GM23338 (cell line): ENCODE results near the gene PPIP5K1. TPM values are rescaled to one million over a fixed set of nuclear protein-coding genes. Genes with fewer than 3 reads are reported as not detected.

Experiments used
- ATAC-seq: fragments of 200-7000 bp; cut with Tn5 transposase; 3 replicates; pipeline ENCODE4 v1.9.1; 2020
- DNase-seq: peaks from one replicate; pipeline ENCODE4 v3.0.0-alpha.2; 2015; ENCODE audit warnings: low spot score
- H2AFZ ChIP-seq: fragments of 200-600 bp; sonication (generic); 2 replicates; pipeline ENCODE4 v1.8.0; 2016; ENCODE audit warnings: antibody characterized with exemption, mild to moderate bottlenecking, moderate library complexity
- H3F3A ChIP-seq: fragments of 200-600 bp; sonication (generic); replicated peaks from 2 replicates; pipeline ENCODE4 v1.8.0; 2017; ENCODE audit warnings: antibody characterized with exemption, mixed run types, low read depth
- H3K27ac ChIP-seq: fragments of 200-600 bp; sonication (generic); 2 replicates; pipeline ENCODE4 v1.6.1; 2016; ENCODE audit warnings: low read depth
- H3K27me3 ChIP-seq: fragments of 200-600 bp; sonication (generic); 2 replicates; pipeline ENCODE4 v1.8.0; 2016; ENCODE audit warnings: mild to moderate bottlenecking, mixed run types, moderate library complexity; ENCODE audit not compliant: insufficient read depth
- H3K36me3 ChIP-seq: fragments of 200-600 bp; sonication (generic); 2 replicates; pipeline ENCODE4 v1.8.0; 2016; ENCODE audit warnings: mild to moderate bottlenecking; ENCODE audit not compliant: insufficient read depth
- H3K4me1 ChIP-seq: fragments of 200-600 bp; sonication (generic); 2 replicates; pipeline ENCODE4 v1.8.0; 2016; ENCODE audit warnings: mild to moderate bottlenecking, moderate library complexity; ENCODE audit not compliant: insufficient read depth
- H3K4me2 ChIP-seq: fragments of 200-600 bp; sonication (generic); 2 replicates; pipeline ENCODE4 v1.7.1; 2017; ENCODE audit warnings: mixed run types
- H3K4me3 ChIP-seq: fragments of 200-600 bp; sonication (generic); 2 replicates; pipeline ENCODE4 v1.6.1; 2016; ENCODE audit warnings: mixed run types
- H3K79me2 ChIP-seq: fragments of 200-600 bp; sonication (generic); replicated peaks from 2 replicates; pipeline ENCODE4 v1.8.0; 2017; ENCODE audit warnings: mild to moderate bottlenecking; ENCODE audit not compliant: insufficient read depth
- H3K9me2 ChIP-seq: fragments of 200-600 bp; sonication (generic); 2 replicates; pipeline ENCODE4 v1.8.0; 2017; ENCODE audit not compliant: insufficient read depth
- H4K20me1 ChIP-seq: fragments of 200-600 bp; sonication (generic); replicated peaks from 2 replicates; pipeline ENCODE4 v1.8.0; 2017; ENCODE audit warnings: mild to moderate bottlenecking; ENCODE audit not compliant: insufficient read depth
- H3K27ac Mint-ChIP-seq: 2 replicates; pipeline ENCODE4 v1.8.0; 2020; ENCODE audit warnings: inconsistent platforms, mild to moderate bottlenecking, moderate library complexity, mixed read lengths
- H3K27me3 Mint-ChIP-seq: 3 replicates; pipeline ENCODE4 v1.8.0; 2022; ENCODE audit warnings: low read depth, mild to moderate bottlenecking, moderate library complexity, mixed read lengths, inconsistent platforms; ENCODE audit not compliant: insufficient read depth, poor library complexity
- H3K36me3 Mint-ChIP-seq: 3 replicates; pipeline ENCODE4 v1.8.0; 2021; ENCODE audit warnings: low read depth, mild to moderate bottlenecking, inconsistent platforms, moderate library complexity, mixed read lengths
- H3K4me1 Mint-ChIP-seq: 3 replicates; pipeline ENCODE4 v1.8.0; 2020; ENCODE audit warnings: mild to moderate bottlenecking, inconsistent platforms, mixed read lengths
- H3K4me3 Mint-ChIP-seq: 3 replicates; pipeline ENCODE4 v1.8.0; 2021; ENCODE audit warnings: moderate library complexity, mild to moderate bottlenecking, inconsistent platforms, mixed read lengths
- H3K9me3 Mint-ChIP-seq: 3 replicates; pipeline ENCODE4 v1.8.0; 2020; ENCODE audit warnings: moderate library complexity, mild to moderate bottlenecking, inconsistent platforms, mixed read lengths
- ETS1 ChIP-seq: IDR thresholded peaks from 2 replicates; pipeline ENCODE4 v1.6.1; 2016; ENCODE audit warnings: antibody characterized with exemption
- EZH2 ChIP-seq: fragments of 200-600 bp; sonication (generic); IDR thresholded peaks from one replicate; pipeline ENCODE4 v1.8.0; 2017; ENCODE audit warnings: antibody characterized with exemption, mild to moderate bottlenecking, low read depth; ENCODE audit not compliant: unreplicated experiment
- JUNB ChIP-seq: IDR thresholded peaks from one replicate; pipeline ENCODE4 v1.6.1; 2016; ENCODE audit warnings: antibody characterized with exemption; ENCODE audit not compliant: unreplicated experiment
- POLR2AphosphoS5 ChIP-seq: IDR thresholded peaks from 2 replicates; pipeline ENCODE4 v1.6.1; 2016; ENCODE audit warnings: antibody characterized with exemption, low read depth
- STAT1 ChIP-seq: IDR thresholded peaks from one replicate; pipeline ENCODE4 v1.6.1; 2016; ENCODE audit warnings: antibody characterized with exemption; ENCODE audit not compliant: unreplicated experiment
- ZNF114 ChIP-seq: fragments of 250-450 bp; sonication (Bioruptor Pico); IDR thresholded peaks from 2 replicates; pipeline ENCODE4 v1.5.0; 2020; ENCODE audit warnings: mild to moderate bottlenecking, moderate library complexity
- ZNF331 ChIP-seq: fragments of 250-450 bp; sonication (Bioruptor Pico); IDR thresholded peaks from 2 replicates; pipeline ENCODE4 v1.5.0; 2020; ENCODE audit warnings: low read depth, mild to moderate bottlenecking, moderate library complexity
- polyA plus RNA-seq: library from polyadenylated mRNA; unstranded; fragments of >200 nt; fragmentation: Nextera tagmentation; extraction: Ambion mirVana; gene quantifications from 2 replicates; pipeline ENCODE4 v1.2.1, GENCODE V29; 2016
- total RNA-seq: library from RNA; depleted of rRNA; stranded (reverse); fragments of >200 nt; shearing (Covaris generic); gene quantifications from 2 replicates; pipeline ENCODE4 v1.2.3, GENCODE V29; 2014
- TF ChIP-seq, protein P1 (sequence below), 2 experiments: fragments of 200-600 bp in 1 of 2; sonication (generic) in 1 of 2; conservative IDR thresholded peaks; 2 replicates each; pipeline versions ENCODE4 v1.5.1 to v1.6.1; 2016 to 2017; ENCODE audit warnings: antibody characterized with exemption in 2 of 2, low read depth in 2 of 2, mild to moderate bottlenecking in 2 of 2, moderate library complexity in 1 of 2
- TF ChIP-seq, protein P2 (sequence below): IDR thresholded peaks from one replicate; pipeline ENCODE4 v1.6.1; 2018; ENCODE audit warnings: antibody characterized with exemption; ENCODE audit not compliant: unreplicated experiment

PPIP5K1 gene
- total and polyA plus RNA-seq, 2 experiments from 2014 or later = 5.8 to 23.5 TPM

- H3F3A ChIP-seq = peaks cover 11% of the 10 kb centered on the region
- peaks cover 40% of the 10 kb centered on the region for H3K4me1 Mint-ChIP-seq
- H3K79me2 ChIP-seq = no peaks in the 10 kb centered on the region
- H3K27me3 ChIP-seq = peaks cover 38% of the 10 kb centered on the region
- ATAC-seq (peak; percentile 38), DNase-seq (peak; percentile 70)
- no peak overlapping the region for H3K27ac ChIP-seq
- no peaks in the 10 kb centered on the region for H3K9me2 ChIP-seq
- H3K36me3 Mint-ChIP-seq = no peaks in the 10 kb centered on the region; the same call in 2 of the 3 replicates
- H3K4me3 ChIP-seq = peak overlapping the region; percentile 70
- H3K4me3 Mint-ChIP-seq = peak overlapping the region; percentile 76
- H3K27me3 Mint-ChIP-seq = peaks cover 28% of the 10 kb centered on the region
- peak overlapping the region; percentile 99 for H2AFZ ChIP-seq
- H4K20me1 ChIP-seq = no peaks in the 10 kb centered on the region
- no peak overlapping the region for H3K27ac Mint-ChIP-seq
- TF ChIP-seq, protein P1, sequence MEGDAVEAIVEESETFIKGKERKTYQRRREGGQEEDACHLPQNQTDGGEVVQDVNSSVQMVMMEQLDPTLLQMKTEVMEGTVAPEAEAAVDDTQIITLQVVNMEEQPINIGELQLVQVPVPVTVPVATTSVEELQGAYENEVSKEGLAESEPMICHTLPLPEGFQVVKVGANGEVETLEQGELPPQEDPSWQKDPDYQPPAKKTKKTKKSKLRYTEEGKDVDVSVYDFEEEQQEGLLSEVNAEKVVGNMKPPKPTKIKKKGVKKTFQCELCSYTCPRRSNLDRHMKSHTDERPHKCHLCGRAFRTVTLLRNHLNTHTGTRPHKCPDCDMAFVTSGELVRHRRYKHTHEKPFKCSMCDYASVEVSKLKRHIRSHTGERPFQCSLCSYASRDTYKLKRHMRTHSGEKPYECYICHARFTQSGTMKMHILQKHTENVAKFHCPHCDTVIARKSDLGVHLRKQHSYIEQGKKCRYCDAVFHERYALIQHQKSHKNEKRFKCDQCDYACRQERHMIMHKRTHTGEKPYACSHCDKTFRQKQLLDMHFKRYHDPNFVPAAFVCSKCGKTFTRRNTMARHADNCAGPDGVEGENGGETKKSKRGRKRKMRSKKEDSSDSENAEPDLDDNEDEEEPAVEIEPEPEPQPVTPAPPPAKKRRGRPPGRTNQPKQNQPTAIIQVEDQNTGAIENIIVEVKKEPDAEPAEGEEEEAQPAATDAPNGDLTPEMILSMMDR (conservative IDR thresholded peaks at IDR 0.05; ENCODE audit: low read depth in 2 of 2) = peak; percentile 29 to 66; a peak in 3 of 4 replicates
- no peak for TF ChIP-seq JUNB
- peaks cover 24% of the 10 kb centered on the region for H3K4me1 ChIP-seq
- peak overlapping the region; percentile 89 for H3K4me2 ChIP-seq
- no peaks in the 10 kb centered on the region for H3K9me3 Mint-ChIP-seq
- H3K36me3 ChIP-seq = no peaks in the 10 kb centered on the region
Observed at GRCh38 chr15:43511012-43511885, 78.8 kb downstream of the PPIP5K1 start.

GRCh38 chr15:43510200-43511011 is 79.6 kb downstream of the PPIP5K1 start:
- peak overlapping the region; percentile 75 for H3K4me2 ChIP-seq
- ATAC-seq (peak; percentile 87), DNase-seq (peak; percentile 100)
- Mint-ChIP-seq H3K4me3 (peak overlapping the region; percentile 89), H3K4me1 (peaks cover 31% of the 10 kb centered on the region), H3K9me3 (no peaks in the 10 kb centered on the region), H3K27ac (peak overlapping the region; percentile 95), H3K36me3 (no peaks in the 10 kb centered on the region; the same call in 2 of the 3 replicates), H3K27me3 (peaks cover 24% of the 10 kb centered on the region)
- no peaks in the 10 kb centered on the region for H3K36me3 ChIP-seq
- H4K20me1 ChIP-seq = no peaks in the 10 kb centered on the region
- H3K27ac ChIP-seq = peak overlapping the region; percentile 96
- no peaks in the 10 kb centered on the region for H3K9me2 ChIP-seq
- peak overlapping the region; percentile 12; the same call in 1 of the 2 replicates for H2AFZ ChIP-seq
- H3K79me2 ChIP-seq = no peaks in the 10 kb centered on the region
- H3K27me3 ChIP-seq = peaks cover 31% of the 10 kb centered on the region
- H3K4me3 ChIP-seq = peak overlapping the region; percentile 70
- peaks cover 16% of the 10 kb centered on the region for H3K4me1 ChIP-seq
- H3F3A ChIP-seq = peaks cover 11% of the 10 kb centered on the region
- TF ChIP-seq ETS1 (no peak), ZNF114 (CRISPR knock-in tag) (no peak), POLR2AphosphoS5 (peak; percentile 61), ZNF331 (CRISPR knock-in tag) (no peak), EZH2 (no peak), STAT1 (no peak)
- TF ChIP-seq, protein P2, sequence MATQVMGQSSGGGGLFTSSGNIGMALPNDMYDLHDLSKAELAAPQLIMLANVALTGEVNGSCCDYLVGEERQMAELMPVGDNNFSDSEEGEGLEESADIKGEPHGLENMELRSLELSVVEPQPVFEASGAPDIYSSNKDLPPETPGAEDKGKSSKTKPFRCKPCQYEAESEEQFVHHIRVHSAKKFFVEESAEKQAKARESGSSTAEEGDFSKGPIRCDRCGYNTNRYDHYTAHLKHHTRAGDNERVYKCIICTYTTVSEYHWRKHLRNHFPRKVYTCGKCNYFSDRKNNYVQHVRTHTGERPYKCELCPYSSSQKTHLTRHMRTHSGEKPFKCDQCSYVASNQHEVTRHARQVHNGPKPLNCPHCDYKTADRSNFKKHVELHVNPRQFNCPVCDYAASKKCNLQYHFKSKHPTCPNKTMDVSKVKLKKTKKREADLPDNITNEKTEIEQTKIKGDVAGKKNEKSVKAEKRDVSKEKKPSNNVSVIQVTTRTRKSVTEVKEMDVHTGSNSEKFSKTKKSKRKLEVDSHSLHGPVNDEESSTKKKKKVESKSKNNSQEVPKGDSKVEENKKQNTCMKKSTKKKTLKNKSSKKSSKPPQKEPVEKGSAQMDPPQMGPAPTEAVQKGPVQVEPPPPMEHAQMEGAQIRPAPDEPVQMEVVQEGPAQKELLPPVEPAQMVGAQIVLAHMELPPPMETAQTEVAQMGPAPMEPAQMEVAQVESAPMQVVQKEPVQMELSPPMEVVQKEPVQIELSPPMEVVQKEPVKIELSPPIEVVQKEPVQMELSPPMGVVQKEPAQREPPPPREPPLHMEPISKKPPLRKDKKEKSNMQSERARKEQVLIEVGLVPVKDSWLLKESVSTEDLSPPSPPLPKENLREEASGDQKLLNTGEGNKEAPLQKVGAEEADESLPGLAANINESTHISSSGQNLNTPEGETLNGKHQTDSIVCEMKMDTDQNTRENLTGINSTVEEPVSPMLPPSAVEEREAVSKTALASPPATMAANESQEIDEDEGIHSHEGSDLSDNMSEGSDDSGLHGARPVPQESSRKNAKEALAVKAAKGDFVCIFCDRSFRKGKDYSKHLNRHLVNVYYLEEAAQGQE = no peak
